ENCODE data around the gene GZMB. TPM values are rescaled to one million over a fixed set of nuclear protein-coding genes. Genes with fewer than 3 reads are reported as not detected.

The GZMB gene
- total RNA-seq (not detected in 2 replicates), polyA plus RNA-seq (not detected in 2 replicates)

GRCh38 chr14:24634158-24634557 lies at the start of gene GZMB:
TSS of gene GZMB (minus strand) at chr14:24634190. CDS start at chr14:24634160, 30 bp downstream.
- TF ChIP-seq EZH2phosphoT487 (IDR thresholded peaks at IDR 0.05; ENCODE audit: low read depth, severe bottlenecking, unreplicated experiment), result no peak
- TF ChIP-seq CTCF (IDR thresholded peaks at IDR 0.05; ENCODE audit: poor library complexity), result no peak
- no peak for TF ChIP-seq EZH2 (IDR thresholded peaks at IDR 0.05; ENCODE audit: borderline replicate concordance)
- Histone ChIP-seq H3K4me3 (no peak within 1 kb of the TSS), H3K27ac (no peak within 1 kb of the TSS), H3K4me1 (ENCODE audit: insufficient read depth) (no peaks in the 10 kb centered on the region), H3K27me3 (no peaks in the 10 kb centered on the region), H3K4me2 (no peak within 1 kb of the TSS), H3K9me3 (ENCODE audit: low read depth) (no peaks in the 10 kb centered on the region), H4K20me1 (ENCODE audit: insufficient read depth, poor library complexity, severe bottlenecking) (no peaks in the 10 kb centered on the region), H2AFZ (no peak within 1 kb of the TSS), H3K9me2 (replicated peaks; ENCODE audit: insufficient read depth) (no peaks in the 10 kb centered on the region), H3K36me3 (replicated peaks; ENCODE audit: insufficient read depth, low read depth) (no peaks in the 10 kb centered on the region), H3K79me2 (no peaks in the 10 kb centered on the region)
- DNase-seq (ENCODE audit: low spot score), result no peak
- WGBS (ENCODE audit: low lambda C conversion rate, missing lambda C conversion rate), result 22% methylated on average over 2 of the region's 2 CpGs

- H3K4me1 ChIP-seq (ENCODE audit: insufficient read depth), result no peaks in the 10 kb centered on the region
- H3K36me3 ChIP-seq (replicated peaks; ENCODE audit: insufficient read depth, low read depth), result no peaks in the 10 kb centered on the region
- no peaks in the 10 kb centered on the region for H3K79me2 ChIP-seq
- H3K27me3 ChIP-seq, result peaks cover 18% of the 10 kb centered on the region
- no peaks in the 10 kb centered on the region for H3K9me2 ChIP-seq (replicated peaks; ENCODE audit: insufficient read depth)
- no peaks in the 10 kb centered on the region for H3K9me3 ChIP-seq (ENCODE audit: low read depth)
- no peak overlapping the region for H3K4me2 ChIP-seq
- WGBS (ENCODE audit: low lambda C conversion rate, missing lambda C conversion rate), result 52% methylated on average over 1 of the region's 1 CpG
- DNase-seq (ENCODE audit: low spot score), result no peak
- H3K4me3 ChIP-seq, result no peak overlapping the region
- H4K20me1 ChIP-seq (ENCODE audit: insufficient read depth, poor library complexity, severe bottlenecking), result no peaks in the 10 kb centered on the region
- TF ChIP-seq CTCF (IDR thresholded peaks at IDR 0.05; ENCODE audit: poor library complexity) (no peak), EZH2 (IDR thresholded peaks at IDR 0.05; ENCODE audit: borderline replicate concordance) (no peak), EZH2phosphoT487 (IDR thresholded peaks at IDR 0.05; ENCODE audit: low read depth, severe bottlenecking, unreplicated experiment) (no peak)
- H3K27ac ChIP-seq, result no peak overlapping the region
- H2AFZ ChIP-seq, result no peak overlapping the region
Measured at GRCh38 chr14:24681056-24681455, 47.1 kb upstream of the GZMB start.

GRCh38 chr14:24680516-24680915 lies 46.5 kb upstream of the GZMB start:
- Histone ChIP-seq H3K27ac (no peak overlapping the region), H4K20me1 (ENCODE audit: insufficient read depth, poor library complexity, severe bottlenecking) (no peaks in the 10 kb centered on the region), H3K4me3 (no peak overlapping the region), H3K79me2 (no peaks in the 10 kb centered on the region), H3K27me3 (peaks cover 18% of the 10 kb centered on the region), H3K4me2 (no peak overlapping the region), H3K36me3 (replicated peaks; ENCODE audit: insufficient read depth, low read depth) (no peaks in the 10 kb centered on the region), H3K4me1 (ENCODE audit: insufficient read depth) (no peaks in the 10 kb centered on the region), H3K9me2 (replicated peaks; ENCODE audit: insufficient read depth) (no peaks in the 10 kb centered on the region), H3K9me3 (ENCODE audit: low read depth) (no peaks in the 10 kb centered on the region), H2AFZ (no peak overlapping the region)
- TF ChIP-seq EZH2phosphoT487 (IDR thresholded peaks at IDR 0.05; ENCODE audit: low read depth, severe bottlenecking, unreplicated experiment) (no peak), EZH2 (IDR thresholded peaks at IDR 0.05; ENCODE audit: borderline replicate concordance) (no peak), CTCF (IDR thresholded peaks at IDR 0.05; ENCODE audit: poor library complexity) (no peak)
- 79% methylated on average over 4 of the region's 4 CpGs for WGBS (ENCODE audit: low lambda C conversion rate, missing lambda C conversion rate)
- no peak for DNase-seq (ENCODE audit: low spot score)

Data from hepatocyte (in vitro differentiated cells).